Anterior cingulate cortex (tissue), 58 donors: Measurements from ENCODE around the gene UMOD.

ENCODE experiments used
- DNase-seq, 58 donors: peaks; one replicate each; lab custom pipeline; 2025; lab: John Stamatoyannopoulos, UW

The UMOD gene

GRCh38 chr16:20352615-20353014 is at the start of gene UMOD:
Gene UMOD, minus strand, starts transcription at chr16:20352715. Its CDS starts 1,978 bp downstream, at chr16:20350737.
- DNase-seq: no peak

GRCh38 chr16:20401475-20402016 is 49.0 kb upstream of the UMOD start:
- DNase-seq: no peak

- no peak for DNase-seq
Observed at GRCh38 chr16:20401066-20401465, 48.6 kb upstream of the UMOD start.

- no peak for DNase-seq
Observed at GRCh38 chr16:20399185-20399584, 46.7 kb upstream of the UMOD start.

GRCh38 chr16:20398603-20399002 is 46.1 kb upstream of the UMOD start:
- no peak for DNase-seq

- DNase-seq: no peak
Observed at GRCh38 chr16:20397468-20398074, 45.1 kb upstream of the UMOD start.

GRCh38 chr16:20396846-20397467 is 44.4 kb upstream of the UMOD start:
- DNase-seq: no peak

- no peak for DNase-seq
Observed at GRCh38 chr16:20395946-20396345, 43.4 kb upstream of the UMOD start.

GRCh38 chr16:20393801-20394577 is 41.5 kb upstream of the UMOD start:
- DNase-seq: peak in 5 of 58 donors; percentile 0 to 9 (median 2)

- no peak for DNase-seq
Observed at GRCh38 chr16:20391045-20391444, 38.5 kb upstream of the UMOD start.

- DNase-seq: no peak
Observed at GRCh38 chr16:20388854-20389253, 36.3 kb upstream of the UMOD start.

- no peak for DNase-seq
Observed at GRCh38 chr16:20387978-20388377, 35.5 kb upstream of the UMOD start.

GRCh38 chr16:20385844-20386832 is 33.6 kb upstream of the UMOD start:
- DNase-seq: peak in 51 of 58 donors; percentile 4 to 80 (median 37)

GRCh38 chr16:20383106-20384029 is 30.9 kb upstream of the UMOD start:
- peak in 50 of 58 donors; percentile 3 to 61 (median 26) for DNase-seq

- no peak for DNase-seq
Observed at GRCh38 chr16:20382202-20382948, 29.9 kb upstream of the UMOD start.

GRCh38 chr16:20380782-20381181 is 28.3 kb upstream of the UMOD start:
- DNase-seq: no peak

GRCh38 chr16:20377181-20377580 is 24.7 kb upstream of the UMOD start:
- DNase-seq: no peak

- DNase-seq: no peak
Observed at GRCh38 chr16:20372701-20373100, 20.2 kb upstream of the UMOD start.
